ENCODE measurements around the gene FCRL4. TPM values are rescaled to one million over a fixed set of nuclear protein-coding genes. Genes with fewer than 3 reads are reported as not detected.

The FCRL4 gene
- total RNA-seq, 1 experiment from 2014 or later, result not detected

GRCh38 chr1:157585984-157586383, 11.9 kb downstream of the FCRL4 start (continued):
- no peak for TF ChIP-seq PREB (CRISPR knock-in tag; IDR thresholded peaks at IDR 0.05; ENCODE audit: borderline replicate concordance)
- TF ChIP-seq MXD4 (CRISPR knock-in tag; IDR thresholded peaks at IDR 0.05; ENCODE audit: borderline replicate concordance), result no peak

- DNase-seq (ENCODE audit: low spot score), result no peak
- Mint-ChIP-seq H3K4me3 (no peak overlapping the region), H3K4me1 (peaks cover 26% of the 10 kb centered on the region), H3K27me3 (ENCODE audit: low read depth) (no peaks in the 10 kb centered on the region; the same call in 1 of the 2 replicates), H3K36me3 (no peaks in the 10 kb centered on the region), H3K9me3 (no peaks in the 10 kb centered on the region), H3K27ac (no peak overlapping the region)
- CTCF ChIA-PET, result interaction anchor here (0.9 to 1.1 kb wide), 2 partner anchors 46 to 107 kb away, joined by 3 to 4 read pairs; no protein-coding TSS in a partner anchor
- POLR2A ChIA-PET, result no interaction called here
- no peak for ATAC-seq
- TF ChIP-seq ZNF396 (CRISPR knock-in tag; IDR thresholded peaks at IDR 0.05; ENCODE audit: borderline replicate concordance) (no peak), PRDM15 (CRISPR knock-in tag; IDR thresholded peaks at IDR 0.05) (no peak), E2F5 (CRISPR knock-in tag; IDR thresholded peaks at IDR 0.05) (no peak), ZNF281 (CRISPR knock-in tag; IDR thresholded peaks at IDR 0.05) (no peak), ESRRA (CRISPR knock-in tag; IDR thresholded peaks at IDR 0.05; ENCODE audit: borderline replicate concordance) (no peak), CBFB (CRISPR knock-in tag; IDR thresholded peaks at IDR 0.05; ENCODE audit: low read depth) (no peak), JAZF1 (CRISPR knock-in tag; IDR thresholded peaks at IDR 0.05) (no peak), NR2C2 (CRISPR knock-in tag; IDR thresholded peaks at IDR 0.05) (no peak), ZNF232 (CRISPR knock-in tag; IDR thresholded peaks at IDR 0.05) (no peak), ZNF219 (CRISPR knock-in tag; IDR thresholded peaks at IDR 0.05; ENCODE audit: borderline replicate concordance) (no peak), HMGA2 (CRISPR knock-in tag; IDR thresholded peaks at IDR 0.05) (no peak), ERG (CRISPR knock-in tag; IDR thresholded peaks at IDR 0.05) (no peak), KAT7 (CRISPR knock-in tag; IDR thresholded peaks at IDR 0.05; ENCODE audit: borderline replicate concordance) (no peak), ZNF671 (CRISPR knock-in tag; IDR thresholded peaks at IDR 0.05) (no peak), ZNF121 (CRISPR knock-in tag; IDR thresholded peaks at IDR 0.05) (no peak), RELA (CRISPR knock-in tag; IDR thresholded peaks at IDR 0.05; ENCODE audit: borderline replicate concordance) (no peak), NFATC4 (CRISPR knock-in tag; IDR thresholded peaks at IDR 0.05) (no peak), MAX (CRISPR knock-in tag; IDR thresholded peaks at IDR 0.05) (no peak)
Observed at GRCh38 chr1:157584503-157584902, 13.4 kb downstream of the FCRL4 start.
